Activated CD8-positive, alpha-beta T cell treated with anti-CD3 and anti-CD28 coated beads, Interleukin-2, amount 10 ng/mL, durations not matched to agents 7 days and 5 days (primary cell): ENCODE data around the gene MPND. TPM values are rescaled to one million over a fixed set of nuclear protein-coding genes. Genes with fewer than 3 reads are reported as not detected.
A peak's percentile ranks its signal among the peaks of the same experiment; 100 is the strongest.
"Not testable (repeated sequence)": the region's sequence is repeated elsewhere in the genome, so short reads cannot be mapped to it uniquely, and the experiment has no call there.

Experiments used
- ATAC-seq: fragments of 150-1000 bp; cut with Tn5 transposase; one replicate; pipeline ENCODE4 v1.10.0; 2021; ENCODE audit warnings: moderate library complexity
- CTCF ChIA-PET: fragments of 350-600 bp; sonication (Branson Sonifier 250); formaldehyde crosslinking; loops from one replicate; lab custom pipeline; 2021; ENCODE audit warnings: antibody characterized with exemption; lab: Charles Lee
- POLR2A ChIA-PET: fragments of 350-600 bp; sonication (Branson Sonifier 250); formaldehyde crosslinking; loops from one replicate; lab custom pipeline; 2021; ENCODE audit warnings: antibody characterized with exemption; lab: Charles Lee
- DNase-seq: peaks from one replicate; pipeline ENCODE4 v3.0.0-alpha.2; 2020
- H3K27ac Mint-ChIP-seq: one replicate; pipeline ENCODE4 v1.8.0; 2021; ENCODE audit warnings: mild to moderate bottlenecking, mixed read lengths
- H3K27me3 Mint-ChIP-seq: one replicate; pipeline ENCODE4 v1.8.0; 2021; ENCODE audit warnings: low read depth, mixed read lengths
- H3K36me3 Mint-ChIP-seq: one replicate; pipeline ENCODE4 v1.8.0; 2021; ENCODE audit warnings: low read depth, mixed read lengths
- H3K4me1 Mint-ChIP-seq: one replicate; pipeline ENCODE4 v1.8.0; 2021; ENCODE audit warnings: low read depth, mixed read lengths
- H3K4me3 Mint-ChIP-seq: one replicate; pipeline ENCODE4 v1.8.0; 2021; ENCODE audit warnings: mild to moderate bottlenecking, mixed read lengths
- H3K9me3 Mint-ChIP-seq: one replicate; pipeline ENCODE4 v1.8.0; 2022; ENCODE audit warnings: mixed read lengths; ENCODE audit not compliant: insufficient read depth
- total RNA-seq, 2 experiments: library from RNA; stranded (reverse); gene quantifications; one replicate each; pipeline ENCODE4 v1.2.3, GENCODE V29; 2021

MPND gene
- total RNA-seq, 2 experiments from 2014 or later: 26.0 to 27.6 TPM

- CTCF ChIA-PET: interaction anchor here (1.0 to 2.8 kb wide), 4 partner anchors 19 to 57 kb away, joined by 3 to 12 read pairs (median 4); partner anchors contain the start of gene MPND
- POLR2A ChIA-PET: interaction anchor here (0.6 to 1.0 kb wide), 2 partner anchors 10 to 26 kb away, joined by 3 read pairs; no protein-coding TSS in a partner anchor
These were observed 19.7 kb upstream of the MPND start for GRCh38 chr19:4323692-4324091.

GRCh38 chr19:4324228-4324627 is 19.1 kb upstream of the MPND start:
- peaks cover 27% of the 10 kb centered on the region for H3K4me1 Mint-ChIP-seq

More at GRCh38 chr19:4323692-4324091, 19.7 kb upstream of the MPND start:
- Mint-ChIP-seq H3K27ac (no peak overlapping the region), H3K27me3 (peaks cover 4% of the 10 kb centered on the region), H3K9me3 (peaks cover 15% of the 10 kb centered on the region), H3K36me3 (peaks cover 22% of the 10 kb centered on the region), H3K4me1 (peaks cover 25% of the 10 kb centered on the region), H3K4me3 (no peak overlapping the region)
- DNase-seq (no peak), ATAC-seq (no peak)

GRCh38 chr19:4326215-4326836 is 17.0 kb upstream of the MPND start:
- POLR2A ChIA-PET: interaction anchor here (2.0 kb wide), 1 partner anchor 16 kb away, joined by 5 read pairs; no protein-coding TSS in a partner anchor
- Mint-ChIP-seq H3K27ac (no peak overlapping the region), H3K4me3 (no peak overlapping the region), H3K36me3 (peaks cover 12% of the 10 kb centered on the region), H3K9me3 (no peaks in the 10 kb centered on the region), H3K27me3 (peaks cover 4% of the 10 kb centered on the region), H3K4me1 (peaks cover 32% of the 10 kb centered on the region)
- CTCF ChIA-PET: interaction anchor here (2.1 kb wide), 1 partner anchor 59 kb away, joined by 6 read pairs; no protein-coding TSS in a partner anchor
- no peak for ATAC-seq
- DNase-seq: no peak

More at GRCh38 chr19:4324228-4324627, 19.1 kb upstream of the MPND start:
- CTCF ChIA-PET: interaction anchor here (1.0 to 2.1 kb wide), 3 partner anchors 19 to 57 kb away, joined by 3 to 6 read pairs (median 4); partner anchors contain the start of gene MPND
- Mint-ChIP-seq H3K4me3 (no peak overlapping the region), H3K27me3 (peaks cover 4% of the 10 kb centered on the region), H3K9me3 (peaks cover 10% of the 10 kb centered on the region), H3K27ac (no peak overlapping the region), H3K36me3 (peaks cover 18% of the 10 kb centered on the region)
- ATAC-seq (no peak), DNase-seq (no peak)
- POLR2A ChIA-PET: interaction anchor here (1.0 to 2.0 kb wide), 3 partner anchors 18 to 78 kb away, joined by 3 to 5 read pairs (median 3); partner anchors contain the start of gene YJU2

- no peak for DNase-seq
- POLR2A ChIA-PET: no interaction called here
- H3K4me1 Mint-ChIP-seq: peaks cover 32% of the 10 kb centered on the region
- no peak overlapping the region for H3K27ac Mint-ChIP-seq
- H3K36me3 Mint-ChIP-seq: peaks cover 12% of the 10 kb centered on the region
- H3K27me3 Mint-ChIP-seq: peaks cover 4% of the 10 kb centered on the region
- CTCF ChIA-PET: no interaction called here
- no peak for ATAC-seq
- no peaks in the 10 kb centered on the region for H3K9me3 Mint-ChIP-seq
- peak overlapping the region; percentile 31 for H3K4me3 Mint-ChIP-seq
These were observed 16.5 kb upstream of the MPND start for GRCh38 chr19:4326837-4327251.

GRCh38 chr19:4327252-4327876 is 16.0 kb upstream of the MPND start:
- ChIA-PET CTCF (interaction anchor here (0.6 to 1.4 kb wide), 4 partner anchors 21 to 80 kb away, joined by 3 to 4 read pairs (median 4); partner anchors contain the start of gene YJU2), POLR2A (interaction anchor here (0.6 to 1.2 kb wide), 2 partner anchors 10 to 38 kb away, joined by 3 read pairs; no protein-coding TSS in a partner anchor)
- peak overlapping the region; percentile 53 for H3K4me3 Mint-ChIP-seq
- peaks cover 4% of the 10 kb centered on the region for H3K27me3 Mint-ChIP-seq
- peaks cover 12% of the 10 kb centered on the region for H3K36me3 Mint-ChIP-seq
- H3K27ac Mint-ChIP-seq: peak overlapping the region; percentile 67
- H3K9me3 Mint-ChIP-seq: no peaks in the 10 kb centered on the region
- H3K4me1 Mint-ChIP-seq: peaks cover 32% of the 10 kb centered on the region
- peak; percentile 74 for DNase-seq
- peak; percentile 18 for ATAC-seq

GRCh38 chr19:4327877-4328242 is 15.5 kb upstream of the MPND start:
- ATAC-seq: no peak

GRCh38 chr19:4328243-4328990 is 14.9 kb upstream of the MPND start:
- POLR2A ChIA-PET: interaction anchor here (1.2 kb wide), 1 partner anchor 9 kb away, joined by 3 read pairs; no protein-coding TSS in a partner anchor
- peak overlapping the region; percentile 82 for H3K4me3 Mint-ChIP-seq

More at GRCh38 chr19:4327877-4328242, 15.5 kb upstream of the MPND start:
- Mint-ChIP-seq H3K9me3 (no peaks in the 10 kb centered on the region), H3K27ac (peak overlapping the region; percentile 67), H3K4me1 (peaks cover 32% of the 10 kb centered on the region), H3K36me3 (peaks cover 12% of the 10 kb centered on the region), H3K27me3 (peaks cover 4% of the 10 kb centered on the region), H3K4me3 (peak overlapping the region; percentile 53)
- CTCF ChIA-PET: interaction anchor here (0.6 to 1.4 kb wide), 6 partner anchors 11 to 80 kb away, joined by 3 to 8 read pairs (median 4); partner anchors contain the start of genes MPND, STAP2 and YJU2
- POLR2A ChIA-PET: interaction anchor here (0.6 to 1.2 kb wide), 2 partner anchors 10 to 38 kb away, joined by 3 read pairs; no protein-coding TSS in a partner anchor
- DNase-seq: no peak

GRCh38 chr19:4328991-4329681 is 14.2 kb upstream of the MPND start:
- CTCF ChIA-PET, ATAC-seq, H3K27me3 Mint-ChIP-seq, DNase-seq, H3K9me3 Mint-ChIP-seq, POLR2A ChIA-PET: not testable (repeated sequence)
- Mint-ChIP-seq H3K27ac (peak overlapping the region; percentile 91), H3K4me1 (peaks cover 32% of the 10 kb centered on the region), H3K36me3 (peaks cover 12% of the 10 kb centered on the region), H3K4me3 (peak overlapping the region; percentile 82)

More at GRCh38 chr19:4328243-4328990, 14.9 kb upstream of the MPND start:
- Mint-ChIP-seq H3K4me1 (peaks cover 32% of the 10 kb centered on the region), H3K27ac (peak overlapping the region; percentile 91), H3K27me3 (peaks cover 4% of the 10 kb centered on the region), H3K36me3 (peaks cover 12% of the 10 kb centered on the region), H3K9me3 (no peaks in the 10 kb centered on the region)
- ATAC-seq: peak; percentile 89
- CTCF ChIA-PET: interaction anchor here (0.8 to 1.4 kb wide), 5 partner anchors 10 to 81 kb away, joined by 3 to 8 read pairs (median 4); partner anchors contain the start of genes MPND, STAP2 and YJU2
- peak; percentile 95 for DNase-seq

- Mint-ChIP-seq H3K36me3 (peaks cover 12% of the 10 kb centered on the region), H3K4me3 (peak overlapping the region; percentile 15), H3K27ac (no peak overlapping the region), H3K9me3 (no peaks in the 10 kb centered on the region), H3K4me1 (peaks cover 32% of the 10 kb centered on the region), H3K27me3 (peaks cover 4% of the 10 kb centered on the region)
- CTCF ChIA-PET: no interaction called here
- ATAC-seq (no peak), DNase-seq (no peak)
- POLR2A ChIA-PET: interaction anchor here (2.0 kb wide), 1 partner anchor 13 kb away, joined by 9 read pairs; the partner anchor contains the start of gene MPND
These were observed 13.5 kb upstream of the MPND start for GRCh38 chr19:4329858-4330257.

GRCh38 chr19:4334929-4335570 is 8.3 kb upstream of the MPND start:
- CTCF ChIA-PET: no interaction called here
- ATAC-seq (no peak), DNase-seq (no peak)
- no peaks in the 10 kb centered on the region for H3K36me3 Mint-ChIP-seq
- no peak overlapping the region for H3K27ac Mint-ChIP-seq
- peaks cover 16% of the 10 kb centered on the region for H3K4me1 Mint-ChIP-seq
- H3K4me3 Mint-ChIP-seq: no peak overlapping the region
- POLR2A ChIA-PET: no interaction called here
- no peaks in the 10 kb centered on the region for H3K27me3 Mint-ChIP-seq
- no peaks in the 10 kb centered on the region for H3K9me3 Mint-ChIP-seq
